Caco-2 (cell line): ENCODE results near the gene SPATS2L. TPM values are rescaled to one million over a fixed set of nuclear protein-coding genes. Genes with fewer than 3 reads are reported as not detected.

ENCODE experiments used
- BruUV-seq: library from RNA; stranded (reverse); fragments of 400-500 nt; replicated peaks from 2 replicates; lab custom pipeline; 2021; lab: Mats Ljungman, UMichigan
- CTCF ChIA-PET: fragments of 300-600 bp; sonication (Branson Sonifier 250); formaldehyde crosslinking; loops from one replicate; lab custom pipeline; 2022; ENCODE audit warnings: antibody characterized with exemption; lab: Charles Lee
- POLR2A ChIA-PET: fragments of 300-600 bp; sonication (Branson Sonifier 250); formaldehyde crosslinking; loops from one replicate; lab custom pipeline; 2022; ENCODE audit warnings: antibody characterized with exemption; lab: Charles Lee
- DNase-seq, 2 experiments: peaks; one replicate each; pipeline versions ENCODE4 v3.0.0 to v3.0.0-alpha.2; 2020 to 2022
- H3K27me3 ChIP-seq: replicated peaks from 2 replicates; pipeline ENCODE4 v1.6.0; 2011; ENCODE audit warnings: low read length; ENCODE audit not compliant: control insufficient read depth, insufficient read depth
- H3K36me3 ChIP-seq: 2 replicates; pipeline ENCODE4 v1.5.1; 2011; ENCODE audit warnings: low read length; ENCODE audit not compliant: control insufficient read depth, insufficient read depth
- H3K4me1 ChIP-seq: fragments of 250-450 bp; sonication (Bioruptor Pico); 2 replicates; pipeline ENCODE4 v1.5.1; 2020; ENCODE audit warnings: mild to moderate bottlenecking
- H3K4me3 ChIP-seq: 2 replicates; pipeline ENCODE4 v1.5.1; 2011; ENCODE audit warnings: low read depth, mild to moderate bottlenecking, control low read depth, low read length
- H3K9me3 ChIP-seq: fragments of 250-450 bp; sonication (Bioruptor Pico); 2 replicates; pipeline ENCODE4 v1.5.1; 2020; ENCODE audit warnings: mild to moderate bottlenecking, moderate library complexity
- H3K27ac Mint-ChIP-seq: one replicate; pipeline ENCODE4 v1.8.0; 2022; ENCODE audit warnings: mixed read lengths; ENCODE audit not compliant: unreplicated experiment
- H3K27me3 Mint-ChIP-seq: one replicate; pipeline ENCODE4 v1.8.0; 2022; ENCODE audit warnings: mixed read lengths; ENCODE audit not compliant: insufficient read depth, unreplicated experiment
- H3K36me3 Mint-ChIP-seq: one replicate; pipeline ENCODE4 v1.8.0; 2022; ENCODE audit warnings: mild to moderate bottlenecking, mixed read lengths; ENCODE audit not compliant: insufficient read depth, unreplicated experiment
- H3K4me1 Mint-ChIP-seq: one replicate; pipeline ENCODE4 v1.8.0; 2022; ENCODE audit warnings: low read depth, mixed read lengths; ENCODE audit not compliant: unreplicated experiment
- H3K4me3 Mint-ChIP-seq: one replicate; pipeline ENCODE4 v1.8.0; 2022; ENCODE audit warnings: mild to moderate bottlenecking, moderate library complexity, mixed read lengths; ENCODE audit not compliant: unreplicated experiment
- H3K9me3 Mint-ChIP-seq: one replicate; pipeline ENCODE4 v1.8.0; 2022; ENCODE audit warnings: mixed read lengths; ENCODE audit not compliant: unreplicated experiment
- intact Hi-C: fragments of 100-400 bp; cut with micrococcal nuclease; formaldehyde crosslinking; loops from one replicate; pipeline ENCODE4 v1.10.0; 2022; ENCODE audit not compliant: unreplicated experiment
- total RNA-seq: library from RNA; stranded (reverse); gene quantifications from 2 replicates; pipeline ENCODE4 v1.2.3, GENCODE V29; 2022
- TF ChIP-seq, protein P1 (sequence below), 2 experiments: fragments of 200-600 bp in 1 of 2; IDR thresholded peaks; 1 replicate in 1 of 2; 2 replicates in 1 of 2; pipeline versions ENCODE4 v1.5.1 to v1.8.0; 2011 to 2022; ENCODE audit warnings: antibody characterized with exemption in 1 of 2, control low read depth in 1 of 2, inconsistent platforms in 1 of 2, low read depth in 1 of 2, low read length in 1 of 2, mild to moderate bottlenecking in 1 of 2, moderate library complexity in 1 of 2; ENCODE audit not compliant: insufficient read depth in 1 of 2, severe bottlenecking in 1 of 2, unreplicated experiment in 1 of 2

Gene SPATS2L
- total RNA-seq, 1 experiment from 2014 or later: 196 TPM

GRCh38 chr2:200385063-200385635 is 78.7 kb downstream of the SPATS2L start:
- peaks cover 73% of the 10 kb centered on the region for H3K36me3 Mint-ChIP-seq
- TF ChIP-seq, protein P1, sequence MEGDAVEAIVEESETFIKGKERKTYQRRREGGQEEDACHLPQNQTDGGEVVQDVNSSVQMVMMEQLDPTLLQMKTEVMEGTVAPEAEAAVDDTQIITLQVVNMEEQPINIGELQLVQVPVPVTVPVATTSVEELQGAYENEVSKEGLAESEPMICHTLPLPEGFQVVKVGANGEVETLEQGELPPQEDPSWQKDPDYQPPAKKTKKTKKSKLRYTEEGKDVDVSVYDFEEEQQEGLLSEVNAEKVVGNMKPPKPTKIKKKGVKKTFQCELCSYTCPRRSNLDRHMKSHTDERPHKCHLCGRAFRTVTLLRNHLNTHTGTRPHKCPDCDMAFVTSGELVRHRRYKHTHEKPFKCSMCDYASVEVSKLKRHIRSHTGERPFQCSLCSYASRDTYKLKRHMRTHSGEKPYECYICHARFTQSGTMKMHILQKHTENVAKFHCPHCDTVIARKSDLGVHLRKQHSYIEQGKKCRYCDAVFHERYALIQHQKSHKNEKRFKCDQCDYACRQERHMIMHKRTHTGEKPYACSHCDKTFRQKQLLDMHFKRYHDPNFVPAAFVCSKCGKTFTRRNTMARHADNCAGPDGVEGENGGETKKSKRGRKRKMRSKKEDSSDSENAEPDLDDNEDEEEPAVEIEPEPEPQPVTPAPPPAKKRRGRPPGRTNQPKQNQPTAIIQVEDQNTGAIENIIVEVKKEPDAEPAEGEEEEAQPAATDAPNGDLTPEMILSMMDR (IDR thresholded peaks at IDR 0.05; ENCODE audit: insufficient read depth in 1 of 2, low read depth in 1 of 2, low read length in 1 of 2, severe bottlenecking in 1 of 2, unreplicated experiment in 1 of 2): no peak
- Histone ChIP-seq H3K36me3 (peaks cover 5% of the 10 kb centered on the region), H3K9me3 (no peaks in the 10 kb centered on the region), H3K27me3 (no peaks in the 10 kb centered on the region), H3K4me3 (no peak overlapping the region), H3K4me1 (peaks cover 21% of the 10 kb centered on the region)
- CTCF ChIA-PET: no interaction called here
- no peak overlapping the region for H3K4me3 Mint-ChIP-seq
- DNase-seq: no peak
- H3K9me3 Mint-ChIP-seq: no peaks in the 10 kb centered on the region
- peaks cover 23% of the 10 kb centered on the region for H3K4me1 Mint-ChIP-seq
- no peaks in the 10 kb centered on the region for H3K27me3 Mint-ChIP-seq
- BruUV-seq: no TSS peak
- POLR2A ChIA-PET: no interaction called here
- H3K27ac Mint-ChIP-seq: no peak overlapping the region
- intact Hi-C loops: no loop called here

- no TSS peak for BruUV-seq
- no peak overlapping the region for H3K4me3 Mint-ChIP-seq
- H3K4me3 ChIP-seq: no peak overlapping the region
- TF ChIP-seq, protein P1 (IDR thresholded peaks at IDR 0.05; ENCODE audit: insufficient read depth in 1 of 2, low read depth in 1 of 2, low read length in 1 of 2, severe bottlenecking in 1 of 2, unreplicated experiment in 1 of 2): no peak
- intact Hi-C loops: no loop called here
- H3K4me1 Mint-ChIP-seq: peaks cover 13% of the 10 kb centered on the region
- H3K36me3 ChIP-seq: peaks cover 5% of the 10 kb centered on the region
- H3K4me1 ChIP-seq: no peaks in the 10 kb centered on the region
- CTCF ChIA-PET: no interaction called here
- H3K27ac Mint-ChIP-seq: no peak overlapping the region
- no peaks in the 10 kb centered on the region for H3K9me3 ChIP-seq
- H3K9me3 Mint-ChIP-seq: no peaks in the 10 kb centered on the region
- no peaks in the 10 kb centered on the region for H3K27me3 Mint-ChIP-seq
- H3K36me3 Mint-ChIP-seq: peaks cover 64% of the 10 kb centered on the region
- no peak for DNase-seq
- H3K27me3 ChIP-seq: no peaks in the 10 kb centered on the region
- POLR2A ChIA-PET: no interaction called here
Observed at GRCh38 chr2:200393191-200393590, 86.7 kb downstream of the SPATS2L start.

GRCh38 chr2:200394045-200394444 is 87.6 kb downstream of the SPATS2L start:
- TF ChIP-seq, protein P1 (IDR thresholded peaks at IDR 0.05; ENCODE audit: insufficient read depth in 1 of 2, low read depth in 1 of 2, low read length in 1 of 2, severe bottlenecking in 1 of 2, unreplicated experiment in 1 of 2): no peak
- DNase-seq: no peak
- H3K4me1 Mint-ChIP-seq: peaks cover 13% of the 10 kb centered on the region
- Histone ChIP-seq H3K4me3 (no peak overlapping the region), H3K9me3 (no peaks in the 10 kb centered on the region), H3K4me1 (no peaks in the 10 kb centered on the region), H3K27me3 (no peaks in the 10 kb centered on the region), H3K36me3 (peaks cover 5% of the 10 kb centered on the region)
- H3K27me3 Mint-ChIP-seq: no peaks in the 10 kb centered on the region
- intact Hi-C loops: no loop called here
- no peak overlapping the region for H3K27ac Mint-ChIP-seq
- ChIA-PET CTCF (no interaction called here), POLR2A (no interaction called here)
- H3K4me3 Mint-ChIP-seq: no peak overlapping the region
- peaks cover 58% of the 10 kb centered on the region for H3K36me3 Mint-ChIP-seq
- BruUV-seq: no TSS peak
- no peaks in the 10 kb centered on the region for H3K9me3 Mint-ChIP-seq
